AG10803 (cell line): ENCODE results near the gene TJP2.
A peak's percentile ranks its signal among the peaks of the same experiment; 100 is the strongest.

Source experiments
- DNase-seq: peaks from one replicate; pipeline ENCODE4 v3.0.0; 2010; ENCODE audit warnings: low read depth
- H3K4me3 ChIP-seq: 2 replicates; pipeline ENCODE4 v1.5.1; 2011; ENCODE audit warnings: mild to moderate bottlenecking, low read length, control low read depth
- CTCF ChIP-seq: conservative IDR thresholded peaks from 2 replicates; pipeline ENCODE4 v1.5.1; 2011; ENCODE audit warnings: mild to moderate bottlenecking, low read length, control low read depth, inconsistent platforms

TJP2 gene

GRCh38 chr9:69191231-69191630, 17.2 kb downstream of the TJP2 start:
- no peak for DNase-seq
- no peak for TF ChIP-seq CTCF
- no peak overlapping the region for H3K4me3 ChIP-seq

- DNase-seq: no peak
Observed at GRCh38 chr9:69192214-69192613, 18.1 kb downstream of the TJP2 start.

GRCh38 chr9:69193685-69194032, 19.6 kb downstream of the TJP2 start:
- no peak for DNase-seq
- no peak overlapping the region for H3K4me3 ChIP-seq
- TF ChIP-seq CTCF: no peak

More at GRCh38 chr9:69192214-69192613, 18.1 kb downstream of the TJP2 start:
- H3K4me3 ChIP-seq: no peak overlapping the region
- no peak for TF ChIP-seq CTCF

GRCh38 chr9:69194702-69195418, 20.8 kb downstream of the TJP2 start:
- no peak overlapping the region for H3K4me3 ChIP-seq
- no peak for DNase-seq
- no peak for TF ChIP-seq CTCF

GRCh38 chr9:69195668-69196067, 21.6 kb downstream of the TJP2 start:
- TF ChIP-seq CTCF: no peak
- no peak overlapping the region for H3K4me3 ChIP-seq
- peak; percentile 27 for DNase-seq

- H3K4me3 ChIP-seq: no peak overlapping the region
- no peak for DNase-seq
- TF ChIP-seq CTCF: no peak
Observed at GRCh38 chr9:69197687-69198086, 23.6 kb downstream of the TJP2 start.

- DNase-seq: peak; percentile 29
- H3K4me3 ChIP-seq: no peak overlapping the region
- TF ChIP-seq CTCF: no peak
Observed at GRCh38 chr9:69198521-69199220, 24.6 kb downstream of the TJP2 start.
